Measurements from ENCODE around the gene TEAD2. TPM values are rescaled to one million over a fixed set of nuclear protein-coding genes. Genes with fewer than 3 reads are reported as not detected.
A peak's percentile ranks its signal among the peaks of the same experiment; 100 is the strongest.

TEAD2 gene
- total and polyA plus RNA-seq, 9 of the 15 experiments (the other 6 are each of a cell fraction or from before 2014, with no cell fraction given): 1.6 to 27.0 (median 13.9) TPM

DNA sequence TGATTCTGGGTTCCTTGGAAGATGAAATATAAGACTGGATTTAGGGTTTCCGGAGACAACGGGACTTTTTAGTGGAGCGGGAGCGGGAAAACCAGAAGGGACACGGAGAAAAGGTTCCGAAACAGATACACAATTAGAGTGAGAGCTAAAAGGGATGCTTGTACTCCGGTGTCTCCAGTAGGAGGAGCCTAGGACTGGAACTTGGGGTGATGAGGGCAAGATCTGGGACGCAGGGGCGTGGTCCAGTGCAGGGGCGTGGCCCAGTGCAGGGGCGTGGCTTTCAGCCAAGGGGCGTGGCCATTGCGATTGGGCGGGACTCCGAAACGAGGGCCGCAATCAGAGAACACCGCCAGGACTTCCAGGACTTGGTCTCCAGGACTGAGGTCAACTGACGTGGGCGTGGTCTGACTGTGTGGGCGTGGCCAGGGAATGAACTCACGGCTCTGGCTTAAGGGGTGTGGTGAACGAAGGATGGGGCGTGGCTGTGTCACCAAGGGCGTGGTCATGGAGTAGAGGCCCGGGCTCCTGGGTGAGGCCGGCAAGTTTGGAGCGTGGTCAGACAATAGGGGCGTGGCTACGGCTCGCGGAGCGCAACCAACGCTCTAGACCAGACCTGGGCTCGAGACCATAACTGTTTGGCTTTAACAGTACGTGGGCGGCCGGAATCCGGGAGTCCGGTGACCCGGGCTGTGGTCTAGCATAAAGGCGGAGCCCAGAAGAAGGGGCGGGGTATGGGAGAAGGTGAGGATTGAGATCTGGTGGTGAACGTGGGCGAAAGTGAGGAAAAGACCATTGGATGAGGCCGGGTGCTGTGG, 1.3 kb upstream of the TEAD2 start, which contains the start of gene DKKL1 (continued):
- TF ChIP-seq FOSL1 (tag; conservative IDR thresholded peaks at IDR 0.05): no peak
- peak; percentile 80 to 81 for TF ChIP-seq FOXK2 (conservative IDR thresholded peaks at IDR 0.05 in 1 of 2, IDR thresholded peaks at IDR 0.05 in 1 of 2; ENCODE audit: low read depth in 2 of 2)
- TF ChIP-seq, protein P1, sequence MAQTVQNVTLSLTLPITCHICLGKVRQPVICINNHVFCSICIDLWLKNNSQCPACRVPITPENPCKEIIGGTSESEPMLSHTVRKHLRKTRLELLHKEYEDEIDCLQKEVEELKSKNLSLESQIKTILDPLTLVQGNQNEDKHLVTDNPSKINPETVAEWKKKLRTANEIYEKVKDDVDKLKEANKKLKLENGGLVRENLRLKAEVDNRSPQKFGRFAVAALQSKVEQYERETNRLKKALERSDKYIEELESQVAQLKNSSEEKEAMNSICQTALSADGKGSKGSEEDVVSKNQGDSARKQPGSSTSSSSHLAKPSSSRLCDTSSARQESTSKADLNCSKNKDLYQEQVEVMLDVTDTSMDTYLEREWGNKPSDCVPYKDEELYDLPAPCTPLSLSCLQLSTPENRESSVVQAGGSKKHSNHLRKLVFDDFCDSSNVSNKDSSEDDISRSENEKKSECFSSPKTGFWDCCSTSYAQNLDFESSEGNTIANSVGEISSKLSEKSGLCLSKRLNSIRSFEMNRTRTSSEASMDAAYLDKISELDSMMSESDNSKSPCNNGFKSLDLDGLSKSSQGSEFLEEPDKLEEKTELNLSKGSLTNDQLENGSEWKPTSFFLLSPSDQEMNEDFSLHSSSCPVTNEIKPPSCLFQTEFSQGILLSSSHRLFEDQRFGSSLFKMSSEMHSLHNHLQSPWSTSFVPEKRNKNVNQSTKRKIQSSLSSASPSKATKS (CRISPR knock-in tag; IDR thresholded peaks at IDR 0.05): no peak
- TF ChIP-seq CREB1 (IDR thresholded peaks at IDR 0.05): peak; percentile 59; the same call in 1 of the 2 replicates
- TF ChIP-seq CREB1 (CRISPR knock-in tag; IDR thresholded peaks at IDR 0.05): peak; percentile 77
- TF ChIP-seq ZEB2 (IDR thresholded peaks at IDR 0.05): 0 out of 2 replicates have a peak, but pooled peaks have one; percentile 28
- TF ChIP-seq MEF2A (IDR thresholded peaks at IDR 0.05; ENCODE audit: control insufficient read depth, low read depth, low read length): no peak
- no peak for TF ChIP-seq TCF7 (IDR thresholded peaks at IDR 0.05; ENCODE audit: borderline replicate concordance)
- TF ChIP-seq GATAD2A (IDR thresholded peaks at IDR 0.05): no peak
- TF ChIP-seq, protein P2, sequence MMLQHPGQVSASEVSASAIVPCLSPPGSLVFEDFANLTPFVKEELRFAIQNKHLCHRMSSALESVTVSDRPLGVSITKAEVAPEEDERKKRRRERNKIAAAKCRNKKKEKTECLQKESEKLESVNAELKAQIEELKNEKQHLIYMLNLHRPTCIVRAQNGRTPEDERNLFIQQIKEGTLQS (IDR thresholded peaks at IDR 0.05): peak; percentile 22; the same call in 1 of the 2 replicates
- TF ChIP-seq, protein P2 (CRISPR knock-in tag; conservative IDR thresholded peaks at IDR 0.05): no peak
- TF ChIP-seq, protein P3, sequence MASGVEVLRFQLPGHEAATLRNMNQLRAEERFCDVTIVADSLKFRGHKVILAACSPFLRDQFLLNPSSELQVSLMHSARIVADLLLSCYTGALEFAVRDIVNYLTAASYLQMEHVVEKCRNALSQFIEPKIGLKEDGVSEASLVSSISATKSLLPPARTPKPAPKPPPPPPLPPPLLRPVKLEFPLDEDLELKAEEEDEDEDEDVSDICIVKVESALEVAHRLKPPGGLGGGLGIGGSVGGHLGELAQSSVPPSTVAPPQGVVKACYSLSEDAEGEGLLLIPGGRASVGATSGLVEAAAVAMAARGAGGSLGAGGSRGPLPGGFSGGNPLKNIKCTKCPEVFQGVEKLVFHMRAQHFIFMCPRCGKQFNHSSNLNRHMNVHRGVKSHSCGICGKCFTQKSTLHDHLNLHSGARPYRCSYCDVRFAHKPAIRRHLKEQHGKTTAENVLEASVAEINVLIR (CRISPR knock-in tag; IDR thresholded peaks at IDR 0.05): no peak
- TF ChIP-seq POLR2AphosphoS2 (IDR thresholded peaks at IDR 0.05; ENCODE audit: low read length): no peak
- TF ChIP-seq, protein P4, sequence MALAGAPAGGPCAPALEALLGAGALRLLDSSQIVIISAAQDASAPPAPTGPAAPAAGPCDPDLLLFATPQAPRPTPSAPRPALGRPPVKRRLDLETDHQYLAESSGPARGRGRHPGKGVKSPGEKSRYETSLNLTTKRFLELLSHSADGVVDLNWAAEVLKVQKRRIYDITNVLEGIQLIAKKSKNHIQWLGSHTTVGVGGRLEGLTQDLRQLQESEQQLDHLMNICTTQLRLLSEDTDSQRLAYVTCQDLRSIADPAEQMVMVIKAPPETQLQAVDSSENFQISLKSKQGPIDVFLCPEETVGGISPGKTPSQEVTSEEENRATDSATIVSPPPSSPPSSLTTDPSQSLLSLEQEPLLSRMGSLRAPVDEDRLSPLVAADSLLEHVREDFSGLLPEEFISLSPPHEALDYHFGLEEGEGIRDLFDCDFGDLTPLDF (CRISPR knock-in tag; IDR thresholded peaks at IDR 0.05): 0 out of 2 replicates have a peak, but pooled peaks have one; percentile 33
- TF ChIP-seq, protein P5, sequence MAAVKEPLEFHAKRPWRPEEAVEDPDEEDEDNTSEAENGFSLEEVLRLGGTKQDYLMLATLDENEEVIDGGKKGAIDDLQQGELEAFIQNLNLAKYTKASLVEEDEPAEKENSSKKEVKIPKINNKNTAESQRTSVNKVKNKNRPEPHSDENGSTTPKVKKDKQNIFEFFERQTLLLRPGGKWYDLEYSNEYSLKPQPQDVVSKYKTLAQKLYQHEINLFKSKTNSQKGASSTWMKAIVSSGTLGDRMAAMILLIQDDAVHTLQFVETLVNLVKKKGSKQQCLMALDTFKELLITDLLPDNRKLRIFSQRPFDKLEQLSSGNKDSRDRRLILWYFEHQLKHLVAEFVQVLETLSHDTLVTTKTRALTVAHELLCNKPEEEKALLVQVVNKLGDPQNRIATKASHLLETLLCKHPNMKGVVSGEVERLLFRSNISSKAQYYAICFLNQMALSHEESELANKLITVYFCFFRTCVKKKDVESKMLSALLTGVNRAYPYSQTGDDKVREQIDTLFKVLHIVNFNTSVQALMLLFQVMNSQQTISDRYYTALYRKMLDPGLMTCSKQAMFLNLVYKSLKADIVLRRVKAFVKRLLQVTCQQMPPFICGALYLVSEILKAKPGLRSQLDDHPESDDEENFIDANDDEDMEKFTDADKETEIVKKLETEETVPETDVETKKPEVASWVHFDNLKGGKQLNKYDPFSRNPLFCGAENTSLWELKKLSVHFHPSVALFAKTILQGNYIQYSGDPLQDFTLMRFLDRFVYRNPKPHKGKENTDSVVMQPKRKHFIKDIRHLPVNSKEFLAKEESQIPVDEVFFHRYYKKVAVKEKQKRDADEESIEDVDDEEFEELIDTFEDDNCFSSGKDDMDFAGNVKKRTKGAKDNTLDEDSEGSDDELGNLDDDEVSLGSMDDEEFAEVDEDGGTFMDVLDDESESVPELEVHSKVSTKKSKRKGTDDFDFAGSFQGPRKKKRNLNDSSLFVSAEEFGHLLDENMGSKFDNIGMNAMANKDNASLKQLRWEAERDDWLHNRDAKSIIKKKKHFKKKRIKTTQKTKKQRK (IDR thresholded peaks at IDR 0.05; ENCODE audit: borderline replicate concordance, low read depth, low read length): no peak
- peak; percentile 59 for TF ChIP-seq SOX6 (IDR thresholded peaks at IDR 0.05)
- TF ChIP-seq POLR2G (IDR thresholded peaks at IDR 0.05; ENCODE audit: low read depth, low read length): peak; percentile 70
- no peak for TF ChIP-seq CBX2 (IDR thresholded peaks at IDR 0.05; ENCODE audit: insufficient read depth, low read length, poor library complexity, severe bottlenecking)
- no peak for TF ChIP-seq ZNF57 (CRISPR knock-in tag; IDR thresholded peaks at IDR 0.05)

Measured in K562 (cell line).